Measurements from ENCODE around the gene PAQR9.
"Not testable (repeated sequence)": the region's sequence is repeated elsewhere in the genome, so short reads cannot be mapped to it uniquely, and the experiment has no call there.

PAQR9 gene

DNA sequence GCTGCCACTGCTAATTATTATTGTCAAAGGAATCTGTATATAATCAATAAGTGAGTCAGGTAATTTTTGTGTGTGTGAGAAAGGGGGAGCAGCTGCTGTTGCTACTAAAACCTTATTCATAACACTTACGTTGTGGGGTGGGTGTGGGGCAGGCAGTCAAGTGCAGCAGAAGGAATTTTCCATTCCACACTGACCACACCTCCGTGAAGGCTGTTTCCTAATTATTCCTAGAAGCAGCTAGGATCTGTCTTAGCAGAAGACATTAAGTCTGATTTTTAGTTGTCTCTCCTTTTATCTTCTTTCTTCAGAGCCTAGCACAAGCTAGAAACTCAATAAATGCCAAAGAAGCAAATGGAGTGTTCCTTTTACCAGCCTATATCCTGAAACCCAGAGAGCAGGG, 33.9 kb upstream of the PAQR9 start:
- no peaks in the 10 kb centered on the region for H3K4me1 ChIP-seq (ENCODE audit: control insufficient read depth, insufficient read depth, low read length)
- no peaks in the 10 kb centered on the region for H3K36me3 ChIP-seq (ENCODE audit: control insufficient read depth, insufficient read depth, low read length)
- no peak overlapping the region for H3K9ac ChIP-seq (ENCODE audit: low read depth, low read length)
- H3K4me3 ChIP-seq (ENCODE audit: low read depth, low read length), result no peak overlapping the region
- H3K27me3 ChIP-seq (ENCODE audit: control insufficient read depth, insufficient read depth, low read length), result no peaks in the 10 kb centered on the region
- H3K9me3 ChIP-seq (ENCODE audit: control insufficient read depth, insufficient read depth, low read length), result no peaks in the 10 kb centered on the region

DNA sequence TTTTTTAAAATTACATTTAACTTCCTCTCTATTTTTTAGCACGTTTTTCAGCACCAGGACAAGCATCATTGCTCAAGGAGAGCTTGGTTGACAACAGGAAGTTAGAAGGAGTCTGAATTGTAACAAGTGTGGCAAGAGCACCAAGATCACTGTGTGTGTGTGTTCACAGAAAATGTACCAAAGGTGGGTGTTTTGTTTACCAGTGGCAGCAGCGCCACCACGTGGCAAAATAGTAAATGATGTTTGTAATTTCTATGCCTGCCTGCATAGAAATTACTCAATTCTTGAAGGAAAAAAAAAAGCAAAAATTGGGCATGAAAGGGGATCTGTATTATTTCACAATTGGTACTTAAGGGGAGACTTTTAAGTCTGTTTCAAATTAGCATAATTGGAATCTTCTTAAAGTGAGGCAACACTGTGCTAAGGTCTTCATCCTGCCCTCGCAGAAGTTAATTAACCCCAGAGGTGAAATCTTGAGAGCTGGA, 30.5 kb upstream of the PAQR9 start:
- H3K4me3 ChIP-seq (ENCODE audit: low read depth, low read length), result no peak overlapping the region
- H3K4me1 ChIP-seq (ENCODE audit: control insufficient read depth, insufficient read depth, low read length), result no peaks in the 10 kb centered on the region
- H3K36me3 ChIP-seq (ENCODE audit: control insufficient read depth, insufficient read depth, low read length), result no peaks in the 10 kb centered on the region
- no peak overlapping the region for H3K9ac ChIP-seq (ENCODE audit: low read depth, low read length)
- H3K27me3 ChIP-seq (ENCODE audit: control insufficient read depth, insufficient read depth, low read length), result no peaks in the 10 kb centered on the region
- H3K9me3 ChIP-seq (ENCODE audit: control insufficient read depth, insufficient read depth, low read length), result no peaks in the 10 kb centered on the region

DNA sequence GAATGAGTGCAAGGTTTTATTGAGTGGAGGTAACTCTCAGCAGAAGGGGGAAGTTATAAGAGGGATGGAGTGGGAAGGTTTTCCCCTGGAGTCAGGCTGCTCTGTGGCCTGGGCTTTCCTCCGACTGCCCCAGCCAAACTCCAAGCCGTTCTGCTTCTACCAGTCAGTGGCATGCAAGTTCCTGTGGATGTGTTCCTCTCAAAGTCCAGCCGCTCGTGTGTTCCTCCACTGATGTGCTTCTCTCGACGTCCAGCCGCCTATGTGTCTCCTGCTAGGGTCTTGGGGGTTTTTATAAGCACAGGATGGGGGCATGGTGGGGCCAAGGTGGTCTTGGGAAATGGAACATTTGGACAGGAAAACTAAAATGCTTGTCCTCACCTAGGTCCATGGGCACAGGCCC, 28.8 kb upstream of the PAQR9 start:
- no peaks in the 10 kb centered on the region for H3K36me3 ChIP-seq (ENCODE audit: control insufficient read depth, insufficient read depth, low read length)
- H3K9me3 ChIP-seq (ENCODE audit: control insufficient read depth, insufficient read depth, low read length), result no peaks in the 10 kb centered on the region
- H3K9ac ChIP-seq (ENCODE audit: low read depth, low read length), result no peak overlapping the region
- no peak overlapping the region for H3K4me3 ChIP-seq (ENCODE audit: low read depth, low read length)
- no peaks in the 10 kb centered on the region for H3K4me1 ChIP-seq (ENCODE audit: control insufficient read depth, insufficient read depth, low read length)
- no peaks in the 10 kb centered on the region for H3K27me3 ChIP-seq (ENCODE audit: control insufficient read depth, insufficient read depth, low read length)

DNA sequence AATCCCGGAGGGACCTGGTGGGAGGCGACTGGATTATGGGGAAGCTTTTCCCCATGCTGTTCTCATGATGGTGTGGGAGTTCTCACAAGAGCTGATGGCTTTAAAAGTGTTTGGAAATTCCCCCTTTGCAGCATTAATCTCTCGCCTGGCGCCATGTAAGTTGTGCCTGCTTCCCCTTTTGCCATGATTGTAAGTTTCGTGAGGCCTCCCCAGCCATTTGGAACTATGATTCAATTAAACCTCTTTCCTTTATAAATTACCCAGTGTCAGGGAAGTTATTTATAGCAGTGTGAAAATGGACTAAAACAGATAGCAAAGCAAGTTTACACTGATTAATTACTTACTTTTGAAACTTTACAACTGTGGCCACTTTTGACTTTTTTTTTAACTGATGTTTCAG, 27.2 kb upstream of the PAQR9 start:
- Histone ChIP-seq H3K4me1 (ENCODE audit: control insufficient read depth, insufficient read depth, low read length) (no peaks in the 10 kb centered on the region), H3K27me3 (ENCODE audit: control insufficient read depth, insufficient read depth, low read length) (no peaks in the 10 kb centered on the region), H3K4me3 (ENCODE audit: low read depth, low read length) (no peak overlapping the region), H3K9ac (ENCODE audit: low read depth, low read length) (no peak overlapping the region), H3K36me3 (ENCODE audit: control insufficient read depth, insufficient read depth, low read length) (no peaks in the 10 kb centered on the region), H3K9me3 (ENCODE audit: control insufficient read depth, insufficient read depth, low read length) (no peaks in the 10 kb centered on the region)

DNA sequence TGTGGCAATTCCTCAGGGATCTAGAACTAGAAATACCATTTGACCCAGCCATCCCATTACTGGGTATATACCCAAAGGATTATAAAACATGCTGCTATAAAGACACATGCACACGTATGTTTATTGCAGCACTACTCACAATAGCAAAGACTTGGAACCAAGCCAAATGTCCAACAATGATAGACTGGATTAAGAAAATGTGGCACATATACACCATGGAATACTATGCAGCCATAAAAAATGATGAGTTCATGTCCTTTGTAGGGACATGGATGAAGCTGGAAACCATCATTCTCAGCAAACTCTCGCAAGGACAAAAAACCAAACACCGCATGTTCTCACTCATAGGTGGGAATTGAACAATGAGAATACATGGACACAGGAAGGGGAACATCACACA, 25.4 kb upstream of the PAQR9 start:
- H3K4me3 ChIP-seq (ENCODE audit: low read depth, low read length); H3K4me1 ChIP-seq (ENCODE audit: control insufficient read depth, insufficient read depth, low read length); H3K9ac ChIP-seq (ENCODE audit: low read depth, low read length); H3K27me3 ChIP-seq (ENCODE audit: control insufficient read depth, insufficient read depth, low read length); H3K36me3 ChIP-seq (ENCODE audit: control insufficient read depth, insufficient read depth, low read length); H3K9me3 ChIP-seq (ENCODE audit: control insufficient read depth, insufficient read depth, low read length): not testable (repeated sequence)

DNA sequence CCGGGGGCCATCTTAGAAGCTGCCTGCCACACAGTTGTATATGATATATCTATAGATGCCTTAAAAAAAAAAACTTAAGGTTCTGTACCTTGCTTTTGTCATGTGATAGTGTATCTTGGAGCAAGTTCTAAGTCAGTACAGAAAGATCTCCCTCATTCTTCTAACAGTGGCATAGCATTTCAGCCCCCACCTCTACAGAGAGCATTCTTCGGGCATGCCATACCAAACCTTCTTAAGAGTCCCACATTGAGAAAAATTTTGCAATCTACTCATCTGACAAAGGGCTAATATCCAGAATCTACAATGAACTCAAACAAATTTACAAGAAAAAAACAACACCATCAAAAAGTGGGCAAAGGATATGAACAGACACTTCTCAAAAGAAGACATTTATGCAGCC, 24.7 kb upstream of the PAQR9 start:
- H3K4me3 ChIP-seq (ENCODE audit: low read depth, low read length); H3K4me1 ChIP-seq (ENCODE audit: control insufficient read depth, insufficient read depth, low read length); H3K9ac ChIP-seq (ENCODE audit: low read depth, low read length); H3K27me3 ChIP-seq (ENCODE audit: control insufficient read depth, insufficient read depth, low read length); H3K36me3 ChIP-seq (ENCODE audit: control insufficient read depth, insufficient read depth, low read length); H3K9me3 ChIP-seq (ENCODE audit: control insufficient read depth, insufficient read depth, low read length): not testable (repeated sequence)

DNA sequence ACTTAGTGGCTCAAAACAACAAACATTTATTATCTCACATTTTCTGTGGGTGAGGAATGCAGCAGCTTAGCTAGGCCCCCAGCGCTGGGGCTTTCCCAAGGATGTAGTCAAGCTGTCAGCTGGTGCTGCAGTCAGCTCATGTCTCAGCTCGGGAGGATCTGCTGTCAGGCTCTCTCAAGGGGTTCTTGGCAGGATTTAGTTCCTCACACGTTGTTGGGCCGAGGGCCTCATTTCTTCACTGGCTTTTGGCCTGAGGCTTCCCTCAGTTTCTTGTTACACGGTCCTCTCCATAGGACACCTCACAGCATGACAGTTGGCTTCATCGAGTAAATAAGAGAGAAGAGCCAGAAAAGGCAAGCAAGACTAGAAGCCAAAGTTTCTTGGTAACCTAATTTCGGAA, 24.2 kb upstream of the PAQR9 start:
- H3K9me3 ChIP-seq (ENCODE audit: control insufficient read depth, insufficient read depth, low read length), result no peaks in the 10 kb centered on the region
- H3K4me3 ChIP-seq (ENCODE audit: low read depth, low read length), result no peak overlapping the region
- no peaks in the 10 kb centered on the region for H3K36me3 ChIP-seq (ENCODE audit: control insufficient read depth, insufficient read depth, low read length)
- no peak overlapping the region for H3K9ac ChIP-seq (ENCODE audit: low read depth, low read length)
- H3K4me1 ChIP-seq (ENCODE audit: control insufficient read depth, insufficient read depth, low read length), result no peaks in the 10 kb centered on the region
- H3K27me3 ChIP-seq (ENCODE audit: control insufficient read depth, insufficient read depth, low read length), result no peaks in the 10 kb centered on the region

DNA sequence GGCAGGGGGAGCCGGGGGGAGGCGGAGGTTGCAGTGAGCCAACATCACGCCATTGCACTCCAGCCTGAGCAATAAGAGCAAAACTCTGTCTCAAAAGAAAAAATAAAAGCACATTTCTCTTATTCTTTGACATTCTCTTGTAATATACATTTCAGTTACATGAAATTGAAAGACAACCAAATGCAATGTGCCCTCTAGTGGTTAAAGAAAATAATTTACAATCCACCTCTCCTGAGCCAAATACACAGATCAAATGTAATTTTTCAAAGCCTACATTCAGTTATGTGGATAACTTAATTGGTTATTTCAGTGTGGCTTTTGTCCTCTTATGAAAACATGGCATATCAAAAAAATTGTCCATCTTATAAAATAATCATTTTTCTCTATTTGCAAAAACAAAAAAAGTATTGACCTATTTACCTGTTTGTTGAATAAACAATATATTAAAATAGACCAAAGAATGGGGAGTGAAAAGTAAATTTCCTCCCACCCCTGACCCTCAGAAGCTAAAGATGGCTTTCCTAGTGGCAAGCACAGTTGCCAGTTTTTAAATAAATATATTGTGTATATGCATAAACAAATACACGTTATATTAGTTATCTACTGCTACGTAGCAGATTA, 23.7 kb upstream of the PAQR9 start:
- H3K36me3 ChIP-seq (ENCODE audit: control insufficient read depth, insufficient read depth, low read length), result no peaks in the 10 kb centered on the region
- no peak overlapping the region for H3K9ac ChIP-seq (ENCODE audit: low read depth, low read length)
- H3K9me3 ChIP-seq (ENCODE audit: control insufficient read depth, insufficient read depth, low read length), result no peaks in the 10 kb centered on the region
- H3K4me3 ChIP-seq (ENCODE audit: low read depth, low read length), result no peak overlapping the region
- H3K4me1 ChIP-seq (ENCODE audit: control insufficient read depth, insufficient read depth, low read length), result peaks cover 4% of the 10 kb centered on the region
- H3K27me3 ChIP-seq (ENCODE audit: control insufficient read depth, insufficient read depth, low read length), result no peaks in the 10 kb centered on the region

DNA sequence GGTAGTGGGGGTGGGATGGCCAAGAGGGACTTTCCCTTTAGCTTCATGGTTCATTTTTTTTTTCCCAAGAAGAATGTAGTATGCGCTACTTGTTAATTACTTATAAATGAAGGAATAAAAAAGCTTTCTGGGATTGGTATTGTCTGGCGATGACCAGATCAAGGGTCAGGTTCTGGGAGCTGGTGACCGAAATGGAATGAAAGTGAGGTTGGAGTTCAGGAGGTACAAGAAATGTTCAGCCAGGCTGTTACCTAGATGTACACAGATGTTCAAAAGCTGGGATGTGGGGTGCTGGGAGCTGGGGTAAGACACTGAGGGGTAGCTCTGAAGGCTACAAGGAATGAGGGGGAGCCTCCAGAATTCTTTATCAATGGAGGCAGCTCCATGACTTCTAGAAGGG, 20.8 kb upstream of the PAQR9 start:
- H3K27me3 ChIP-seq (ENCODE audit: control insufficient read depth, insufficient read depth, low read length), result no peaks in the 10 kb centered on the region
- no peak overlapping the region for H3K4me3 ChIP-seq (ENCODE audit: low read depth, low read length)
- H3K9ac ChIP-seq (ENCODE audit: low read depth, low read length), result no peak overlapping the region
- H3K36me3 ChIP-seq (ENCODE audit: control insufficient read depth, insufficient read depth, low read length), result no peaks in the 10 kb centered on the region
- H3K4me1 ChIP-seq (ENCODE audit: control insufficient read depth, insufficient read depth, low read length), result peaks cover 4% of the 10 kb centered on the region
- no peaks in the 10 kb centered on the region for H3K9me3 ChIP-seq (ENCODE audit: control insufficient read depth, insufficient read depth, low read length)

DNA sequence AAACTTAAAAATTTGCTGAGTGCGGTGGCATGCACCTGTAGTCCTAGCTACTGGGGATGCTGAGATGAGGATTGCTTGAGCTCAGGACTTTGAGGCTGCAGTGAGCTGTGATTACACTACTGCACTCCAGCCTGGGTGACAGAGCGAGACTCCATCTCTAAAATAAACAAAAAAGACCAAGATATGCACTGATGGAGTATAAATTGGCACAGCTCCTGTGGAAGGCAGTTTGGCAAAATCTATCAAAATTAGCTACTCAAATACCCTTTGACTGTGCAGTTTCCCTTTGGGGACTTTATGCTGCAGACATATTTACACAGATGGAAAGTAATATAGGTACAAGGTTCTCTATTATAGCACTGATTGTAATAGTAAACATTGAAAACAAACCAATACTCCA, 19.8 kb upstream of the PAQR9 start:
- H3K4me3 ChIP-seq (ENCODE audit: low read depth, low read length), result no peak overlapping the region
- H3K27me3 ChIP-seq (ENCODE audit: control insufficient read depth, insufficient read depth, low read length), result no peaks in the 10 kb centered on the region
- peaks cover 4% of the 10 kb centered on the region for H3K4me1 ChIP-seq (ENCODE audit: control insufficient read depth, insufficient read depth, low read length)
- H3K9me3 ChIP-seq (ENCODE audit: control insufficient read depth, insufficient read depth, low read length), result no peaks in the 10 kb centered on the region
- H3K9ac ChIP-seq (ENCODE audit: low read depth, low read length), result no peak overlapping the region
- H3K36me3 ChIP-seq (ENCODE audit: control insufficient read depth, insufficient read depth, low read length), result no peaks in the 10 kb centered on the region

DNA sequence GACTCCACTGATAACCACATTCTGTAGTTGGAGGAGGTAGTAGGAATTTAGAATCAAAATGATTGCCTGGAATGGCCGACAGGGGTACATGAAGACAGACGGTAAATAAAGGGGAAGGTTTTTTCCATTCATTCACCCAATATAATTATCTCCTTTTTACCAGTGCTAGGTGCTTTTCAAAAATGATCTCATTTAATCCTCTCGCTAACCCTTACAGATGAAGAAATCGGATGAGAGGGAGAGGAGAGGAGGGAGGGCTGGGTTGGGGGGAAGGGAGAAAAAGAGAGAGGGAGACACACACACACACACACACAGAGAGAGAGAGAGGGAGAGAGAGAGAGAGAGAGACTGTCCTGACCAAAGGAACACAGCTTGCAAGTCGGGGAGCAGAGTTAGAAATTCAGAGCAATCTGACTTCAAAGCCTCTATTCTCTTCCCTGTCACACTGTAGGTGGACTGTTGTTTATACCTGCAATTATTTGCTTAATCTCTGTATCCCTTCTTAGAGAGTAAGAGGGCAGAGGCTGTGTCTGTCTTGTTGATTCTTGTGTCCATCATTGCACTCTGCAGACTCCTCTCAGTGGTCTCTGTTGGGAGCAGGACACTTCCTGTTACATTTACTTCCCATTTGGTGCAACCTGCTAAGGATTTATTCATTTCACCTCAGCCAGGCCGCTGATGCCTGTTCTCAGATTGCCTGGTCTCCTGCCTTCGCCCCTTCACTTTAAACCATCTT, 18.7 kb upstream of the PAQR9 start:
- H3K27me3 ChIP-seq (ENCODE audit: control insufficient read depth, insufficient read depth, low read length), result no peaks in the 10 kb centered on the region
- H3K9ac ChIP-seq (ENCODE audit: low read depth, low read length), result no peak overlapping the region
- H3K4me3 ChIP-seq (ENCODE audit: low read depth, low read length), result no peak overlapping the region
- H3K36me3 ChIP-seq (ENCODE audit: control insufficient read depth, insufficient read depth, low read length), result no peaks in the 10 kb centered on the region
- peaks cover 4% of the 10 kb centered on the region for H3K4me1 ChIP-seq (ENCODE audit: control insufficient read depth, insufficient read depth, low read length)
- no peaks in the 10 kb centered on the region for H3K9me3 ChIP-seq (ENCODE audit: control insufficient read depth, insufficient read depth, low read length)

DNA sequence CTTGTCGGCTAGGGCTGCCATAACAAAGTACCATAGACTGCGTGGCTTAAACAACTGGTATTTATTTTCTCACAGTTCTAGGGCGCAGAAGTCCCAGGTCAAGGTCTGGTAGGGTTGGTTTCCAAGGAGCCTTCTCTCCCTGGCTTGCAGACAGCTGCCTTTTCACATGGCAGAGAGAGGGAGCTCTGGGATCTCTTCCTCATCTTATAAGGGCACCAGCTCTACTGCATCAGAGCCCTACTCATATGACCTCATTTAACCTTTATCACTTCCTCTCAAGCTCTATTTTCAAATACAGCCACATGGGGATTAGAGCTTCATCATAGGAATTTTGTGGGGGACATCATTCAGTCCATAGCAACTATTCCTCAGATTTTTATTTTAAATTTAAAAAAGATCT, 17.6 kb upstream of the PAQR9 start:
- Histone ChIP-seq H3K4me1 (ENCODE audit: control insufficient read depth, insufficient read depth, low read length) (peaks cover 4% of the 10 kb centered on the region), H3K4me3 (ENCODE audit: low read depth, low read length) (no peak overlapping the region), H3K36me3 (ENCODE audit: control insufficient read depth, insufficient read depth, low read length) (no peaks in the 10 kb centered on the region), H3K9me3 (ENCODE audit: control insufficient read depth, insufficient read depth, low read length) (no peaks in the 10 kb centered on the region), H3K27me3 (ENCODE audit: control insufficient read depth, insufficient read depth, low read length) (no peaks in the 10 kb centered on the region), H3K9ac (ENCODE audit: low read depth, low read length) (no peak overlapping the region)
